Right ventricle myocardium inferior (tissue), 1 donor: ENCODE data around the gene TOP2B. TPM values are rescaled to one million over a fixed set of nuclear protein-coding genes. Genes with fewer than 3 reads are reported as not detected.

ENCODE experiments used
- ATAC-seq: fragments of 200-7000 bp; cut with Tn5 transposase; one replicate; pipeline ENCODE4 v1.9.1; 2020; ENCODE audit warnings: mild to moderate bottlenecking, moderate library complexity
- DNase-seq: peaks from one replicate; pipeline ENCODE4 v3.0.0; 2021; ENCODE audit errors: missing footprints
- intact Hi-C: fragments of 100-400 bp; cut with DNase I; formaldehyde crosslinking; loops from one replicate; pipeline ENCODE4 v1.11.0; 2022
- microRNA-seq: library from miRNA; unstranded; fragments of <30 nt; microRNA quantifications from one replicate; pipeline ENCODE4 v1.2.0, GENCODE V29; 2020
- total RNA-seq: library from RNA; stranded (reverse); fragmentation: NEBNext Ultra II Directional; extraction: Animal tissue kit (Norgen Biotek cat#: 25700); gene quantifications from one replicate; pipeline ENCODE4 v1.2.1, GENCODE V29; 2021
- donor health status: DM: no; HTN: yes; CAD: no; lungs with severe emphysema.

TOP2B gene
- total RNA-seq, 1 donor from 2014 or later, result 90.3 TPM

GRCh38 chr3:25552251-25552650 is 112.5 kb downstream of the TOP2B start:
- intact Hi-C loops, result no loop called here
- DNase-seq (no peak), ATAC-seq (no peak)

- DNase-seq (no peak), ATAC-seq (no peak)
- intact Hi-C loops, result no loop called here
These were observed 115.9 kb downstream of the TOP2B start for GRCh38 chr3:25548836-25549235.

GRCh38 chr3:25547943-25548674 is 116.6 kb downstream of the TOP2B start:
- ATAC-seq (no peak), DNase-seq (no peak)
- intact Hi-C loops, result no loop called here

Small RNA genes lying within 50 kb of the gene (microRNA-seq; reads per million reads assigned to microRNA genes)
- gene MIR4442, result not detected

Other genes starting within 250 kb of the TOP2B start
- gene RARB, start 236.6 kb downstream of the TOP2B start, total RNA-seq, result 17.5 TPM
- gene NGLY1, start 118.5 kb upstream of the TOP2B start, total RNA-seq, result 35.9 TPM
- gene OXSM, start 125.2 kb upstream of the TOP2B start, total RNA-seq, result 14.8 TPM